H1 (cell line): ENCODE results near the gene RPS15. TPM values are rescaled to one million over a fixed set of nuclear protein-coding genes. Genes with fewer than 3 reads are reported as not detected.
A peak's percentile ranks its signal among the peaks of the same experiment; 100 is the strongest.

Experiments
- CBX8 ChIP-seq: fragments of 300-800, 300-1000 bp; sonication (generic); IDR thresholded peaks from 2 replicates; pipeline ENCODE4 v1.7.1; 2016; ENCODE audit warnings: low read depth, low read length, borderline replicate concordance
- CEBPB ChIP-seq: IDR thresholded peaks from 2 replicates; pipeline ENCODE4 v1.6.1; 2012; ENCODE audit warnings: low read depth, low read length
- CHD7 ChIP-seq: fragments of 300-600 bp; sonication (generic); IDR thresholded peaks from 2 replicates; pipeline ENCODE4 v1.7.1; 2012; ENCODE audit warnings: low read length, moderate library complexity, mild to moderate bottlenecking, inconsistent platforms; ENCODE audit not compliant: insufficient replicate concordance
- CTBP2 ChIP-seq: IDR thresholded peaks from 2 replicates; pipeline ENCODE4 v1.7.0; 2011; ENCODE audit warnings: borderline replicate concordance, mild to moderate bottlenecking, moderate library complexity, mixed read lengths, low read length; ENCODE audit not compliant: insufficient read depth, insufficient read length
- GABPA ChIP-seq: IDR thresholded peaks from 2 replicates; pipeline ENCODE4 v1.6.1; 2011; ENCODE audit warnings: mild to moderate bottlenecking, low read length, moderate library complexity, borderline replicate concordance; ENCODE audit not compliant: insufficient read depth
- JUND ChIP-seq: IDR thresholded peaks from 2 replicates; pipeline ENCODE4 v1.6.1; 2011; ENCODE audit warnings: mild to moderate bottlenecking, improper control_type of control experiment, low read length
- MAX ChIP-seq: IDR thresholded peaks from 2 replicates; pipeline ENCODE4 v1.6.1; 2012; ENCODE audit warnings: inconsistent platforms
- POLR2A ChIP-seq, 2 experiments: IDR thresholded peaks; 1 replicate in 1 of 2; 2 replicates in 1 of 2; pipeline ENCODE4 v1.6.1; 2011; ENCODE audit warnings: low read depth in 2 of 2, low read length in 2 of 2, mild to moderate bottlenecking in 2 of 2; ENCODE audit errors: control extremely low read depth in 1 of 2
- RBBP5 ChIP-seq: IDR thresholded peaks from 2 replicates; pipeline ENCODE4 v1.7.1; 2012; ENCODE audit warnings: low read depth, mild to moderate bottlenecking, inconsistent platforms, low read length, moderate library complexity, borderline replicate concordance
- SRF ChIP-seq: IDR thresholded peaks from 2 replicates; pipeline ENCODE4 v1.6.1; 2011; ENCODE audit warnings: mild to moderate bottlenecking, low read depth, low read length, moderate library complexity
- polyA plus RNA-seq, 7 experiments: library from polyadenylated mRNA; depleted of rRNA in 3 of 7; stranded (reverse) in 5 of 7; unstranded in 2 of 7; fragments of >200 nt in 5 of 7; fragments of 200-250 nt in 2 of 7; gene quantifications; 1 replicate in 5 of 7; 2 replicates in 1 of 7; 4 replicates in 1 of 7; pipeline versions ENCODE4 v1.2.1 to v1.2.3, GENCODE V29; 2011 to 2013; ENCODE audit warnings: missing spikeins in 2 of 7, mixed read lengths in 2 of 7
- total RNA-seq: library from RNA; stranded (reverse); fragmentation: NEBNext Ultra II Directional; extraction: Animal tissue kit (Norgen Biotek cat#: 25700); gene quantifications from 2 replicates; pipeline ENCODE4 v1.2.1, GENCODE V29; 2021

Gene RPS15
- total and polyA plus RNA-seq, 2 of the 8 experiments (the other 6 are each of a cell fraction or from before 2014, with no cell fraction given), result 1,562 to 3,890 TPM

- TF ChIP-seq CHD7 (no peak), MAX (0 out of 2 replicates have a peak, but pooled peaks have one; percentile 2), CTBP2 (no peak), JUND (no peak), CEBPB (no peak), CBX8 (no peak), POLR2A (IDR thresholded peaks at IDR 0.05; ENCODE audit: control extremely low read depth in 1 of 2, low read depth in 2 of 2, low read length in 2 of 2) (no peak), RBBP5 (no peak), GABPA (0 out of 2 replicates have a peak, but pooled peaks have one; percentile 4), SRF (no peak)
Measured at GRCh38 chr19:1467490-1468273, 29.5 kb downstream of the RPS15 start (continued).
